SU-DHL-6 (cell line): ENCODE data around the gene ASB16.

ENCODE experiments used
- H2AFZ ChIP-seq: fragments of 200-600 bp; sonication (generic); 2 replicates; pipeline ENCODE4 v1.6.1; 2014; ENCODE audit warnings: low read depth, mild to moderate bottlenecking, moderate library complexity, mixed read lengths, antibody characterized with exemption, low read length; ENCODE audit not compliant: severe bottlenecking
- H3F3A ChIP-seq: fragments of 200-600 bp; shearing (Covaris generic); 2 replicates; pipeline ENCODE4 v1.6.0; 2016; ENCODE audit warnings: antibody characterized with exemption, mild to moderate bottlenecking; ENCODE audit not compliant: insufficient read depth
- H3K27ac ChIP-seq: fragments of 200-600 bp; sonication (generic); 2 replicates; pipeline ENCODE4 v1.5.1; 2016; ENCODE audit warnings: low read depth, mild to moderate bottlenecking, low read length, moderate library complexity, mixed read lengths
- H3K27me3 ChIP-seq: fragments of 200-600 bp; sonication (generic), shearing (Covaris generic); 2 replicates; pipeline ENCODE4 v1.6.0; 2014; ENCODE audit warnings: mild to moderate bottlenecking, low read length
- H3K36me3 ChIP-seq: fragments of 200-600 bp; sonication (generic); 2 replicates; pipeline ENCODE4 v1.6.1; 2014; ENCODE audit warnings: mild to moderate bottlenecking, low read length, mixed read lengths
- H3K4me2 ChIP-seq: fragments of 300-600, 200-600 bp; shearing (Covaris generic), sonication (generic); 2 replicates; pipeline ENCODE4 v1.6.0; 2014; ENCODE audit warnings: low read length, low read depth, mild to moderate bottlenecking; ENCODE audit not compliant: poor library complexity, severe bottlenecking
- H3K4me3 ChIP-seq: fragments of 200-600 bp; sonication (generic); 2 replicates; pipeline ENCODE4 v1.5.1; 2014; ENCODE audit warnings: antibody characterized with exemption, low read length, mild to moderate bottlenecking, mixed read lengths; ENCODE audit not compliant: insufficient read depth, poor library complexity, severe bottlenecking
- H3K79me2 ChIP-seq: fragments of 200-600 bp; sonication (generic); 2 replicates; pipeline ENCODE4 v1.6.1; 2014; ENCODE audit warnings: mild to moderate bottlenecking, low read length, moderate library complexity; ENCODE audit not compliant: insufficient read depth
- H3K9ac ChIP-seq: fragments of 200-600 bp; sonication (generic); 2 replicates; pipeline ENCODE4 v1.7.0; 2014; ENCODE audit warnings: mild to moderate bottlenecking, low read length
- H3K9me2 ChIP-seq: fragments of 200-600 bp; sonication (generic); replicated peaks from 2 replicates; pipeline ENCODE4 v1.6.1; 2014; ENCODE audit warnings: low read length; ENCODE audit not compliant: insufficient read depth
- H3K9me3 ChIP-seq: fragments of 200-600 bp; sonication (generic); 2 replicates; pipeline ENCODE4 v1.6.1; 2014; ENCODE audit warnings: low read length, mixed read lengths; ENCODE audit not compliant: insufficient read depth
- H4K20me1 ChIP-seq: fragments of 200-600 bp; sonication (generic); 2 replicates; pipeline ENCODE4 v1.6.1; 2014; ENCODE audit warnings: low read depth, mild to moderate bottlenecking, antibody characterized with exemption, low read length, moderate library complexity, mixed read lengths
- EZH2phosphoT487 ChIP-seq: fragments of 200-600 bp; sonication (generic), shearing (Covaris generic); conservative IDR thresholded peaks from 2 replicates; pipeline ENCODE4 v1.6.1; 2018; ENCODE audit warnings: mild to moderate bottlenecking, antibody characterized with exemption, low read length, moderate library complexity, mixed read lengths
- TF ChIP-seq, protein P1 (sequence below): fragments of 200-600 bp; sonication (generic); IDR thresholded peaks from one replicate; pipeline ENCODE4 v1.5.1; 2017; ENCODE audit warnings: antibody characterized with exemption, mild to moderate bottlenecking, low read length, moderate library complexity; ENCODE audit not compliant: insufficient read depth, poor library complexity, severe bottlenecking

Gene ASB16

GRCh38 chr17:44178133-44178532 is 7.6 kb downstream of the ASB16 start:
- Histone ChIP-seq H4K20me1 (no peaks in the 10 kb centered on the region), H3K9ac (no peak overlapping the region), H2AFZ (no peak overlapping the region), H3F3A (peaks cover 7% of the 10 kb centered on the region), H3K27me3 (no peaks in the 10 kb centered on the region), H3K9me3 (no peaks in the 10 kb centered on the region), H3K9me2 (no peaks in the 10 kb centered on the region), H3K79me2 (peaks cover 14% of the 10 kb centered on the region), H3K4me3 (no peak overlapping the region), H3K36me3 (0 out of 2 replicates have a peak, but pooled peaks cover 5% of the 10 kb centered on the region), H3K4me2 (no peak overlapping the region), H3K27ac (no peak overlapping the region)
- TF ChIP-seq, protein P1, sequence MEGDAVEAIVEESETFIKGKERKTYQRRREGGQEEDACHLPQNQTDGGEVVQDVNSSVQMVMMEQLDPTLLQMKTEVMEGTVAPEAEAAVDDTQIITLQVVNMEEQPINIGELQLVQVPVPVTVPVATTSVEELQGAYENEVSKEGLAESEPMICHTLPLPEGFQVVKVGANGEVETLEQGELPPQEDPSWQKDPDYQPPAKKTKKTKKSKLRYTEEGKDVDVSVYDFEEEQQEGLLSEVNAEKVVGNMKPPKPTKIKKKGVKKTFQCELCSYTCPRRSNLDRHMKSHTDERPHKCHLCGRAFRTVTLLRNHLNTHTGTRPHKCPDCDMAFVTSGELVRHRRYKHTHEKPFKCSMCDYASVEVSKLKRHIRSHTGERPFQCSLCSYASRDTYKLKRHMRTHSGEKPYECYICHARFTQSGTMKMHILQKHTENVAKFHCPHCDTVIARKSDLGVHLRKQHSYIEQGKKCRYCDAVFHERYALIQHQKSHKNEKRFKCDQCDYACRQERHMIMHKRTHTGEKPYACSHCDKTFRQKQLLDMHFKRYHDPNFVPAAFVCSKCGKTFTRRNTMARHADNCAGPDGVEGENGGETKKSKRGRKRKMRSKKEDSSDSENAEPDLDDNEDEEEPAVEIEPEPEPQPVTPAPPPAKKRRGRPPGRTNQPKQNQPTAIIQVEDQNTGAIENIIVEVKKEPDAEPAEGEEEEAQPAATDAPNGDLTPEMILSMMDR, result no peak
- no peak for TF ChIP-seq EZH2phosphoT487

- no peak for TF ChIP-seq EZH2phosphoT487
- TF ChIP-seq, protein P1, result no peak
- Histone ChIP-seq H2AFZ (no peak overlapping the region), H3K79me2 (peaks cover 57% of the 10 kb centered on the region), H3K27ac (no peak overlapping the region), H3K36me3 (0 out of 2 replicates have a peak, but pooled peaks cover 2% of the 10 kb centered on the region), H3K9me2 (no peaks in the 10 kb centered on the region), H3K9me3 (no peaks in the 10 kb centered on the region), H4K20me1 (peaks cover 4% of the 10 kb centered on the region; the same call in 1 of the 2 replicates), H3K27me3 (no peaks in the 10 kb centered on the region), H3K9ac (no peak overlapping the region), H3F3A (0 out of 2 replicates have a peak, but pooled peaks cover 3% of the 10 kb centered on the region), H3K4me2 (no peak overlapping the region), H3K4me3 (no peak overlapping the region)
Measured at GRCh38 chr17:44183024-44183423, 12.5 kb downstream of the ASB16 start.

DNA sequence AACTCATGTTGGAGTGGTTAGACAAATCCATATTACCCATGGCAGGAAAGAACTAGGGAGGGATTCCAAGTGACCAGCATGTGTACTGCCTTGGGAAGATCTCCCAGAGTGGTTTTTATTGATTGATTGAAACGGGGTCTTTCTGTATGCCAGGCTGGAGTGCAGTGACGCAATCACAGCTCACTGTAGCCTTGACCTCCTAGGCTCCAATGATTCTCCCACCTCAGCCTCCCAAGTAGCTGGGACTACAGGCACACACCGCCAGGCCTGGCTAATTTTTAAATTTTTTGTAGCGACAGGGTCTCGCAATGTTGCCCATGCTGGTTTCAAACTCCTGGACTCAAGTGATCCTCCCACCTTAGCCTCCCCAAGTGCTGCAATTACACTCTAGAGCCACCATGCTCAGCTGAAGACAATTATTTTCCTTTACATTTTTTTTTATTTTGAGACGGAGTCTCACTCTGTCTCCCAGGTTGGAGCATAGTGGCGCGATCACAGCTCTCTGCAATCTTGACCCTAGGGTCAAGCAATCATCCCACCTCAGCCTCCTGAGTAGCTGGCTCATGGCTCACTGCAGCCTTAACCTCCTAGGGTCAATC is 13.8 kb downstream of the ASB16 start:
- peak overlapping the region; percentile 99 for H3K4me2 ChIP-seq
- no peak overlapping the region for H3K9ac ChIP-seq
- H3K79me2 ChIP-seq, result peaks cover 62% of the 10 kb centered on the region
- peaks cover 4% of the 10 kb centered on the region; the same call in 1 of the 2 replicates for H4K20me1 ChIP-seq
- 0 out of 2 replicates have a peak, but pooled peaks cover 2% of the 10 kb centered on the region for H3K36me3 ChIP-seq
- no peak for TF ChIP-seq EZH2phosphoT487
- TF ChIP-seq, protein P1, result no peak
- H3F3A ChIP-seq, result 0 out of 2 replicates have a peak, but pooled peaks cover 3% of the 10 kb centered on the region
- H3K9me2 ChIP-seq, result no peaks in the 10 kb centered on the region
- H3K27ac ChIP-seq, result no peak overlapping the region
- H2AFZ ChIP-seq, result no peak overlapping the region
- no peak overlapping the region for H3K4me3 ChIP-seq
- H3K27me3 ChIP-seq, result no peaks in the 10 kb centered on the region
- no peaks in the 10 kb centered on the region for H3K9me3 ChIP-seq
